ENCODE measurements around the gene MCTP1. TPM values are rescaled to one million over a fixed set of nuclear protein-coding genes. Genes with fewer than 3 reads are reported as not detected.

The MCTP1 gene
- total RNA-seq, 1 donor from 2014 or later, result 3.4 TPM

DNA sequence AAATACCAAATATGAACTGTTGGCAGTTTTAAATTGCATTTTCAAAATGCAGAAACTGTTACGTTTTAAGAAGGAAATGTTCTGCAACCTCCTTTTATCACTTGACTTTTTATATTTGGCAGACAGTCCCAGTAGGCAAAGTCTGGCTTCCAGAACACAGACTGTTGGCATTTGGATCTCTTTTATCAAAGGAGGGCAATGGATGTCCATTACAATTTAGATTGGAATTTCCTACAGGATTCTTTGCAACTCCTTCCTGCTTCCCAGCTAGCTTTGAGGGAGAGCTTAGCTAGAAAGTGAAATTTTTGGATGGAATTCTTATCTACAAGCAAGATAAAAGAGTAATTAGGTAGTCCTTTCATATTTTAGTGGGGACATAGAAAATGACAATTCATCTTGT is 523.8 kb downstream of the MCTP1 start:
- Mint-ChIP-seq H3K36me3 (ENCODE audit: low read depth) (no peaks in the 10 kb centered on the region), H3K27ac (ENCODE audit: unreplicated experiment) (no peak overlapping the region), H3K4me1 (ENCODE audit: low read depth) (no peaks in the 10 kb centered on the region), H3K4me3 (ENCODE audit: unreplicated experiment) (no peak overlapping the region), H3K27me3 (ENCODE audit: low read depth) (no peaks in the 10 kb centered on the region), H3K9me3 (ENCODE audit: low read depth) (peaks cover 8% of the 10 kb centered on the region)
- TF ChIP-seq, protein P1, sequence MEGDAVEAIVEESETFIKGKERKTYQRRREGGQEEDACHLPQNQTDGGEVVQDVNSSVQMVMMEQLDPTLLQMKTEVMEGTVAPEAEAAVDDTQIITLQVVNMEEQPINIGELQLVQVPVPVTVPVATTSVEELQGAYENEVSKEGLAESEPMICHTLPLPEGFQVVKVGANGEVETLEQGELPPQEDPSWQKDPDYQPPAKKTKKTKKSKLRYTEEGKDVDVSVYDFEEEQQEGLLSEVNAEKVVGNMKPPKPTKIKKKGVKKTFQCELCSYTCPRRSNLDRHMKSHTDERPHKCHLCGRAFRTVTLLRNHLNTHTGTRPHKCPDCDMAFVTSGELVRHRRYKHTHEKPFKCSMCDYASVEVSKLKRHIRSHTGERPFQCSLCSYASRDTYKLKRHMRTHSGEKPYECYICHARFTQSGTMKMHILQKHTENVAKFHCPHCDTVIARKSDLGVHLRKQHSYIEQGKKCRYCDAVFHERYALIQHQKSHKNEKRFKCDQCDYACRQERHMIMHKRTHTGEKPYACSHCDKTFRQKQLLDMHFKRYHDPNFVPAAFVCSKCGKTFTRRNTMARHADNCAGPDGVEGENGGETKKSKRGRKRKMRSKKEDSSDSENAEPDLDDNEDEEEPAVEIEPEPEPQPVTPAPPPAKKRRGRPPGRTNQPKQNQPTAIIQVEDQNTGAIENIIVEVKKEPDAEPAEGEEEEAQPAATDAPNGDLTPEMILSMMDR (IDR thresholded peaks at IDR 0.05), result no peak
- no peak for DNase-seq (ENCODE audit: low spot score)

DNA sequence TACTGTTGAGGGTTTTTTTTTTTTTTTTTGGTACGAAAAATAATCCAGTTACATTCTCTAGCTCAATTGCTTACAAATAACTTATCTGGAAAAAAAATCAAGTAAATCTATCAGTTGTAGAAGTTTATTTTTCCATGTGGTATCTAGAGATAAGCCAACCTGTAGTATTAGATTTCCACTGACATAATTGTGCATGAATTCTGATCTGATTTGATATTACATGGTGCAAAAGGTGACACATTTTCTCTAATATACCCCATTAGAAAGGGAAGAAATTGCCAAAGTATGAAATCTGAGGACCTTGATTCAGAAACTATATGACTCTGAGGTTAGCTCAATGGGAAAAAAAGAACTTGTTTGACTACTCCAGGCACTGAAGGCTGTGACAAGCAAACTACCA is 524.9 kb downstream of the MCTP1 start:
- Mint-ChIP-seq H3K9me3 (ENCODE audit: low read depth) (peaks cover 8% of the 10 kb centered on the region), H3K4me1 (ENCODE audit: low read depth) (no peaks in the 10 kb centered on the region), H3K27ac (ENCODE audit: unreplicated experiment) (no peak overlapping the region), H3K27me3 (ENCODE audit: low read depth) (no peaks in the 10 kb centered on the region), H3K36me3 (ENCODE audit: low read depth) (no peaks in the 10 kb centered on the region), H3K4me3 (ENCODE audit: unreplicated experiment) (no peak overlapping the region)
- TF ChIP-seq, protein P1 (IDR thresholded peaks at IDR 0.05), result no peak
- no peak for DNase-seq (ENCODE audit: low spot score)

DNA sequence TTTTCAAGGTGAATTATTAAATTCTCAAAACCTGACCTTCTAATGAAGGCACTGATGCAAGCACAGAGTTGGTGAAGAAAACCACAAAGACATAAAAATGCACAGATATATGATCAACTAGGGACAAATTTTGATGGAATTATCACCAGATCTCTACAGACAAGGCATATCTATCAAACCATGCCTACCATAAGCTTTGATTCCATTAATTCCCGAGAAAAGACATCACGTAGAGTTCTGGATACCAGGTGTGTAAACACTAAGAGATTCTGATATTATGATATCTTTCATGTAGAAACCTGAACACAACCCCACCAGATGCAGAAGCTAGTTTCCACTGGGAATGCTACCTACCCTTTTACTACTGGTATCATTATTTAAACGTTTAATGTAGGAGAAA is 525.9 kb downstream of the MCTP1 start:
- no peaks in the 10 kb centered on the region for H3K4me1 Mint-ChIP-seq (ENCODE audit: low read depth)
- no peak overlapping the region for H3K4me3 Mint-ChIP-seq (ENCODE audit: unreplicated experiment)
- H3K9me3 Mint-ChIP-seq (ENCODE audit: low read depth), result no peaks in the 10 kb centered on the region
- H3K36me3 Mint-ChIP-seq (ENCODE audit: low read depth), result no peaks in the 10 kb centered on the region
- H3K27me3 Mint-ChIP-seq (ENCODE audit: low read depth), result no peaks in the 10 kb centered on the region
- TF ChIP-seq, protein P1 (IDR thresholded peaks at IDR 0.05), result no peak
- DNase-seq (ENCODE audit: low spot score), result no peak
- H3K27ac Mint-ChIP-seq (ENCODE audit: unreplicated experiment), result no peak overlapping the region

DNA sequence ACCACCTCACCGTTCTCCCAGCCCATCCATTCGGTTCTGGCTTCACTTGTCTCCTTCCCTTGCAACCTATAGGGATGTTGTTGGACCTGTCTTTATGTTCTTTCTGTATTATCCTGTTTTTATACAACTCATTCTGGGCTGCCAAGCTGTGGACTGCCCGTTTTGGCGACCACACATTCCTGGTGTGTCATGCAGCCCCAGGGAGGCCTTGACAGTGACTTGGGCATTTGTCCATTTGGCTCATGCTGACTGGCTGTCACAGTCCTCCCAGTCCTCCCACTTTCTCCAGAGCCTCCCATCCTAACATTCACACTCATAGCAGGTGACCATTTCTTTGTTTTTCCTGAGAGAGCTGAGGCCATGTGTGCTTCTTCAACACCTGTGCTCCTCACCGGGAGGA is 530.1 kb downstream of the MCTP1 start:
- H3K27me3 Mint-ChIP-seq (ENCODE audit: low read depth), result no peaks in the 10 kb centered on the region
- no peaks in the 10 kb centered on the region for H3K36me3 Mint-ChIP-seq (ENCODE audit: low read depth)
- H3K4me3 Mint-ChIP-seq (ENCODE audit: unreplicated experiment), result no peak overlapping the region
- TF ChIP-seq, protein P1 (IDR thresholded peaks at IDR 0.05), result no peak
- no peak overlapping the region for H3K27ac Mint-ChIP-seq (ENCODE audit: unreplicated experiment)
- DNase-seq (ENCODE audit: low spot score), result no peak
- H3K4me1 Mint-ChIP-seq (ENCODE audit: low read depth), result no peaks in the 10 kb centered on the region
- no peaks in the 10 kb centered on the region for H3K9me3 Mint-ChIP-seq (ENCODE audit: low read depth)

DNA sequence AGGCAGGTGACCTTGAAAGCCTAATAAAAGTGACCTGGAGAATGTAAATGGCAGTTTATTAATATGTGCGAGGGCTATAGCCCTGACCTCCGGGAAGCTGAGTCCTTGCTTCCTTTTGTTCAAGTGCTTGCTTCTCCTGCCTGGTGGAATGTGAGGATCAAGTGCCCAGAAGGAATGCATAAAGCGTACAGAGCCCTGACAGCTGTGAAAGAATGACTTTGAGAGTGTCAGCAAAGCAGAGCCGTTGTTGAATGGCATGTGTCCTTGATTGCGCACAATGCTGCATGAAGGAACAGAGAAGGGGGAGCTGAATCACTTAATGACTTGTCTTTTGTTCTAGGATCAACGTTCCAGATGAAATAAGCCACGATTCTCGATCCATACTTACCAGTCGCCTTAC is 533.4 kb downstream of the MCTP1 start:
- H3K27ac Mint-ChIP-seq (ENCODE audit: unreplicated experiment), result no peak overlapping the region

More for the DNA sequence above, 533.4 kb downstream of the MCTP1 start:
- TF ChIP-seq, protein P1 (IDR thresholded peaks at IDR 0.05), result no peak
- no peak overlapping the region for H3K4me3 Mint-ChIP-seq (ENCODE audit: unreplicated experiment)
- H3K27me3 Mint-ChIP-seq (ENCODE audit: low read depth), result no peaks in the 10 kb centered on the region
- no peak for DNase-seq (ENCODE audit: low spot score)
- no peaks in the 10 kb centered on the region for H3K36me3 Mint-ChIP-seq (ENCODE audit: low read depth)
- H3K9me3 Mint-ChIP-seq (ENCODE audit: low read depth), result no peaks in the 10 kb centered on the region
- H3K4me1 Mint-ChIP-seq (ENCODE audit: low read depth), result peaks cover 5% of the 10 kb centered on the region
